ENCODE results near the gene MARCHF3. TPM values are rescaled to one million over a fixed set of nuclear protein-coding genes. Genes with fewer than 3 reads are reported as not detected.

MARCHF3 gene
- total and polyA plus RNA-seq, 2 donors (not counting 3 experiments of a cell fraction or from before 2014, with no cell fraction given): 31.9 to 35.0 TPM

- peaks cover 0 to 3% of the 10 kb centered on the region in 2 experiments for H3K36me3 ChIP-seq (ENCODE audit: control insufficient read depth in 2 of 2, extremely low read depth in 1 of 2, insufficient read depth in 2 of 2, low read length in 2 of 2)
- no peak overlapping the region for H3K4me2 ChIP-seq (ENCODE audit: insufficient read depth, low read length)
- H3K79me2 ChIP-seq (ENCODE audit: control insufficient read depth, insufficient read depth, low read length): peaks cover 38% of the 10 kb centered on the region
- TF ChIP-seq MAX (IDR thresholded peaks at IDR 0.05; ENCODE audit: insufficient read depth, insufficient read length) (no peak), POLR2AphosphoS5 (IDR thresholded peaks at IDR 0.05; ENCODE audit: insufficient read depth, low read depth, low read length) (no peak), POLR2A (IDR thresholded peaks at IDR 0.05; ENCODE audit: low read depth, low read length) (no peak), MYC (IDR thresholded peaks at IDR 0.05; ENCODE audit: low read depth, low read length) (no peak), GATA2 (IDR thresholded peaks at IDR 0.05; ENCODE audit: insufficient read depth, insufficient read length, low read depth, low read length) (no peak), CTCF (IDR thresholded peaks at IDR 0.05; ENCODE audit: extremely low read depth in 1 of 2, insufficient read depth in 1 of 2, low read depth in 1 of 2, low read length in 2 of 2) (no peak), FOS (IDR thresholded peaks at IDR 0.05; ENCODE audit: borderline replicate concordance, insufficient read depth, low read length) (no peak), JUN (IDR thresholded peaks at IDR 0.05; ENCODE audit: borderline replicate concordance, insufficient read depth, insufficient read length, low read depth) (no peak), EZH2 (IDR thresholded peaks at IDR 0.05; ENCODE audit: borderline replicate concordance, low read depth, low read length, severe bottlenecking) (no peak)
- H3K9me3 ChIP-seq (replicated peaks; ENCODE audit: control insufficient read depth, insufficient read depth, low read length): no peaks in the 10 kb centered on the region
- peaks cover 21% of the 10 kb centered on the region for H3K4me1 ChIP-seq (ENCODE audit: control insufficient read depth, extremely low read depth, insufficient read depth, low read length)
- intact Hi-C loops (cut with micrococcal nuclease): no loop called here
- dilution Hi-C loops (cut with MboI; ENCODE audit: extremely low pct_ligation_motif_present, low sequenced_read_pairs): no loop called here
- DNase-seq (ENCODE audit: low read depth, low spot score) (no peak), FAIRE-seq (no peak)
- ChIA-PET POLR2A (no interaction called here), CTCF (no interaction called here)
- H3K27ac ChIP-seq (ENCODE audit: insufficient read depth, low read depth, low read length): no peak overlapping the region
- no peaks in the 10 kb centered on the region for H4K20me1 ChIP-seq (replicated peaks; ENCODE audit: control insufficient read depth, extremely low read depth, insufficient read depth, low read length)
- no peak overlapping the region for H2AFZ ChIP-seq (ENCODE audit: low read depth, low read length)
- no peak overlapping the region for H3K9ac ChIP-seq (replicated peaks; ENCODE audit: extremely low read depth, insufficient read depth, low read length)
- BruUV-seq (replicated peaks): no TSS peak
- no peak overlapping the region for H3K4me3 ChIP-seq (replicated peaks in 1 of 3; ENCODE audit: insufficient read depth in 1 of 3, low read depth in 1 of 3, low read length in 3 of 3)
- H3K9me1 ChIP-seq (replicated peaks; ENCODE audit: control insufficient read depth, extremely low read depth, insufficient read depth, low read length): no peaks in the 10 kb centered on the region
- H3K27me3 ChIP-seq (ENCODE audit: control insufficient read depth in 2 of 2, insufficient read depth in 2 of 2, low read length in 2 of 2): no peaks in the 10 kb centered on the region
Observed at GRCh38 chr5:126921241-126922091, 108.9 kb downstream of the MARCHF3 start.

All from endothelial cell of umbilical vein (primary cell).